T follicular helper cell (primary cell): ENCODE data around the gene TPPP.

Source experiments
- DNase-seq: peaks from one replicate; pipeline ENCODE4 v3.0.0-alpha.2; 2020; ENCODE audit warnings: low read depth

The TPPP gene

DNA sequence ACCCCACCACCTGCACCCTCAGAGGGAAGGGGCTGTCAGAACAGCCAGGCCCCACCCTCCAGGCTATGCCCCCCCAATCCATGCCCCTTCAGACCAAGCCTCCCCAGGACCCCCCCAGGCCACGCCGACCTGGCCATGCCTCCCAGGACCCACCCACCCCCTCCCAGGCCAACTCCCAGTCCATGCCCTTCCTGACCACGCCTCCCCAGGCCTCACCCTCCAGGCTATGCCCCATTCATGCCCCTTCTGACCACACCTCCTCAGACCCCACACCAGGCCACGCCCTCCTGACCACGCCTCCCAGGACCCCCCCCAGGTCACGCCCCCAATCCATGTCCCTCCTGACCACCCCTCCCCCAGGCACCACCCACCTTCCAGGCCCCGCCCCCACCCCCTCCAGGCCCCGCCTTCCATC is 27.6 kb downstream of the TPPP start:
- no peak for DNase-seq

DNA sequence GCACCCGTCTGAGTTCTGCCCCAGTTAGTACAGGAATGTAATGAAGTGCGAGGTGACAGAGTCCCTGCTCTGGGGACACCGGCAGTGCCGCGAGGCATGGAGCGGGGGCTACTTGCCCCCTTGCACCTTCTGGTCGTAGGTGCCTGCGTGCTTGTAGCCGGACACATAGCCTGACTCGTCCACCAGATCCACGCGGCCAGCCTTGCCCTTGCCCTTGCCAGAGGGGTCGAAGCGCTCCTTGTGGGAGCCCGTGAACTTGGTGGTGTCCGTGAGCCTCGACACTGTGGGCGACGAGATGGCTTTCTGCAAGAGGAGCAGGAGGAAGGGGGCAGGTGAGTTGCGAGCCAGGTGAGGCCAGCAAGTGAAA is 28.2 kb downstream of the TPPP start:
- no peak for DNase-seq

DNA sequence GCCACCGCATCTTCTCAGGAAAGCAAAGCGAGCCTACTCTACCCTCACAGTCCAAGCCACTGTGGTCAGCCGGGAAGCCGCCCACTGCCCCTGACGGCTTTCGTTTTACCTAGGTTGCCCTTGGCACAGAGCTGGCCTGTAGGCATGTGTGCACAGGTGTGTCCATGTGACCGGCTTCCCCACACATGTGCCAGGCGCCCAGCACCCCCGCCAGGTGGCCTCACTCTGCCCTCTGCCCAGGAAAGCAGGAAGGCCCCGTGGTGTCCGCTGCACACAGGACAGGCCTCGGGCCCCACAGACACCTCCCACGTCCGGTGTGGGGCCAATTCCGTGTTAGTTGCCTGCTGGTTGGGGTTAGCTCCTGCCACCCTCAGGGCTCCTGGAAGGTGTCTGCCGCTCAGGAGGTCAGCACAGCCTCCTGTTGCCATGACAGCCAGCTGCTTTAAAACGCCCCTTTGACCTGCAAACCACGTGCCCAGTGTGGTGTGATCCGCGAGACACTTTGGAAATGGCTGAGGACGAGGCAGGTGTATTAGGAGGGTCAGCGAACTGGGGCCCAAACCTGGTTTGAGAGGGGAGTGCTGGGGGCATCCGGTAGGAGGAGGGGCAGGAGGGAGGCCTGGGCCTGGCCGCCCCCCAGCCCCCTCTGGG is 28.7 kb downstream of the TPPP start:
- no peak for DNase-seq

DNA sequence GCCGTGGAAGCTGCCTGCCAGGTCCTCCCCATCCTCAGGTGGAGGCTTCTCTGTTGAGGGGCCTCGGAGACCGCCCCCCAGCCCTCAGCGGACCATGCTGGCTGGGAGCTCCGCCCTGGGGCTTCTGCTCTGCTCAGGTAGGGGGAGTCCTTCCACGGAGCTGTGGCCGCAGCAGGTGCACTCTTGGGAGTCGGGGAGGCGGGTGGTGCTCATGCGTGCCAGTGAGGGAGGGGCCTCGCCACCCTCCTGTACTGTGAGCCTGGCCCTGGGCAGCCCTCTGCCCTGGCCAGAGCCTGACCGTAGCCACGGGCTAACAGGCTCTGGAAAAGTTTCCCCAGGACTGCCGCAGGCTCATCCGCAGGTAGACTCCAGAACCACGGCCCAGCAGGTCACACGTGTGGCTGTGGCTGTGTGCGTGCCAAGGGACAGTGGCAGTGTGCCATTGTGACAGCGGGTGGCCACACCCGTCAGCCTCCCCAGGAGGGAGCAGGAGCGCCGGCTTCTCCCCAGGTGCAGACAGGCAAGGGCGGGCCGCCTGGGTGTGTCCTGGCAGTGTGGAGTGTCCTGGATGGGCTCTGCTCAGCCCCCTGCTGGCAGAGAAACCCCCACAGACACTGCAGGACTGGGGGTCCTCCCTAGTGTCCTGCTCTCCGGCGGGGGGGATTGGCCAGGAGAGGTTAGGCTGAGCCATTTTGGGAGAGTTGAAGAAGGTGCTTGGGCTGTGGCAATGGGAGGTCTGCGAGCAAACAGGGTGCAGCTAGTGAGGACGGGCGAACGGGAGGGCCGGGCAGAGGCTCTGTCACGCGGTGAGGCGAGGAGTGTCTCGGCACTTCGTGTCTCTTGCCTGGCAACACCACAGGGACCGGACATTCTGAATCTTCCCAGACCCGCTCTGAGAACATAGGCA is 29.5 kb downstream of the TPPP start:
- no peak for DNase-seq

DNA sequence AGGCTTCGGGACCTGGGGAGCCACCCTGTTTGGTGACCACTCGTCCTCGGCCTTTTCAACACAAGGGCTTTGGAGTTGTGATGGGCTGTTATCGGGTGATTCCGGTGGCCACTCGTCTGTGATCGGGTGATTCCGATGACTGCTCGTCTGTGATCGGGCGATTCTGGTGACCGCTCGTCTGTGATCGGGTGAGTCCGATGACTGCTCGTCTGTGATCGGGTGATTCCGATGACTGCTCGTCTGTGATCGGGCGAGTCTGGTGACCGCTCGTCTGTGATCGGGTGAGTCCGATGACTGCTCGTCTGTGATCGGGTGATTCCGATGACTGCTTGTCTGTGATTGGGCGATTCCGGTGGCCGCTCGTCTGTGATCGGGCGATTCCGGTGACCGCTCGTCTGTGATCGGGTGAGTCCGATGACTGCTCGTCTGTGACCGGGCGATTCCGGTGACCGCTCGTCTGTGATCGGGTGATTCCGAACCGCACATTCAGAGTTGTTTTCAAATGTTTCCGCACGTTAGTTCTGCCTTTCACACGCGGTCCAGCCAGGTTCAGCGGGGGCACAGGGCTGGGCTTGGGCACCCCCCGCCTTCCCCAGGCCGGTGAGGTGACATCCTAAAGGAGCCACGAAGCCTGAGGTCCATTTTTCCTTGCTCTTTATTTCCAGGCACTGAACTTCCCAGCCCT is 30.3 kb downstream of the TPPP start:
- no peak for DNase-seq

DNA sequence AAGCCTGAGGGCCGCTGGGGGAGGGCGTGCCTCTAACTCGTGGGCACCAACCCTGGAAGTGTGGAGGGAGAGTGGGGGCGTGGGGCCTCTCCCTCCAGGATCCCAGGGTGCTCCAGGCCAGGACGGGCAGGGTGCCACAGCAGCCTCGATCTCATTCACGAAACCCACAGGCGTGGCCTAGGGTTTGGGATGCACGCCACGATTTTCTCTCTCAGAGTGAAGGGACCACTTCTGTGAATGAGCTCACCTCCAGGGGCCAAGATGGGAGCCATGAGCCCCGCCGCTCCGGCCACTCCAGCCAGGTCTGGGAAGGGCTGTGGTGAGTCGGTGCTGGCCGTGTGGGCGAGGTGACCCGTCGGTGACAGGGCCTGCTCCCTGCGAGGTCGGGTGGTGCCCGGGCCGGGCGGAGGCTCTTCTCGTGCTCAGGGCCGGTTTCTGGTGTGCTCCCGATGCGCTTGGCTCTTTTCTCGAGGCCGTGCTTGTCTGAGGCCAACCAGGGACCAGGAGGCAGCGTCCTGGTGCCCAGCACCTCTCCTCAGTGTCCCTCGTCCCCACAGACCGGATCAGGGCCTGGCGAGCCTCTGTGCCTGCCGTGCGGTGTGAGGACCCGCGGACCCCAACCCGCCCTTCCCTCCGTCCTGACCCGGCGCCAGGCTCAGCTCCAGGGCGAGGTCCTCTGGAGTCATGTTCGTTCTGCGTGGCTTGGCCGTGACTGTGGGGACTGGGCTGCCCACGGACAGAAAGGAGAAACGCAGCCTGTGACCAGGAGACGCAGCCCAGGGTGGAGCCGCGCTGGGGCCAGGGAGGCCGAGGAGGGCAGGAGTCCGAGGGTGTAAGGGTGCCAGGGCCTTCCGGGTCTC is 31.0 kb downstream of the TPPP start:
- DNase-seq = no peak

DNA sequence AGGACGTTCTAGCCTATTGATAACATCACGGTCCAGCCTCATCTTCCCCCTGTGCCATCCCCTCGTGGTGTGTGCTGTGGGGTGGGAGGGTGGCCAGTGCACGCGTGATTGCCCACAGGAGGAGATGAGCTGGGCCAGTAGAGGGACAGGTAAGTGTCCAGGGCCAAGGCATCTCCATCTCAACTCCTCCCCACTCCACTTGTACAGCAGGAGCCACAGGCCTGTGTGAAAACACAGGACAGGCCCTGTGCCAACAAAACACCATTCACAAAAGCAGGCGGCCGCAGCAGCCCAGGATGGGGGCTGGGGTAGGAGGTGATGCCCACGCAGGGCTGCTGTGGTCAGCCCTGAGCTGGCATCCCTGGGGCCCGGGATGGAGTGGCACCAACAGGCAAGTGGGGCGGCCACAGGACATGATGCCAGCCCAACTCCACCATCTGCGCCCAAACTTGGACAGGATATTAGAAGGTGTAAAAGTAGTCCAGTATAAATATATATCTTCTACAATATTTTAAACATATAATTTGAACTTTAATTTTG is 32.6 kb downstream of the TPPP start:
- no peak for DNase-seq

DNA sequence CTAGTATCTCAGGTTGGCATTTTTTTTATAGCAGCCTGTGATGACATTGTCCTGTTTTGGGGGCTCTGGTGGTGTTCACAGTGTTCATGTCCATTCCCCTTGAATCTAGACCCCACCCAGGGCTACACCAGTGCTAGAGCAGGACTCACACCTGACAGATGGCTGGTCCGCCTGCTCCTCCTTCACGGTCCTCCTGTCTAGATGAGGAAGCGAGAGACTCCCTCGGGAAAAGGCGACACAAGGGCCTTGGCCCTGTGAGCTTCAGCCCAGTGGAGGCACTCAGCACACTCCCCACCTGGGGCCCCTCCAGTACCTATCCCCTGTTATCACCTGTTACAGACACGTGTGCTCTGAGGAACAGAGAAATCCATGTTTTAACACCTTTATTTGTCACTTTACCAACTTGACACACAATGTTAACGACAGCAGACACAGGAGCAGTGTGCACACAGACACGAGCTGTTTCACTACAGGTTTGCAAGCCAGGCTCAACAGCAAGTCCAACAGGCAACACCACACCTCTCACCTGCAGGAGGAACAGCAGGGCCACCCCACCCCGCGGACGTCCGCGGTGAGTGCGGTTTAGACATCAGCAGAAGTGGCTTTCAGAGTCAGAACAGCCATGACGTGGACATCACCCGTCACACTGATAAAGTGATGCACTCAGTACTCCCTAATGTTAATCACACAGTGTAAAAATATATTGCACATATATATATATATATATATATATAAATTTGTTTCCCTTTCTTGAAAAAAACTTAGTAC is 33.5 kb downstream of the TPPP start:
- no peak for DNase-seq

DNA sequence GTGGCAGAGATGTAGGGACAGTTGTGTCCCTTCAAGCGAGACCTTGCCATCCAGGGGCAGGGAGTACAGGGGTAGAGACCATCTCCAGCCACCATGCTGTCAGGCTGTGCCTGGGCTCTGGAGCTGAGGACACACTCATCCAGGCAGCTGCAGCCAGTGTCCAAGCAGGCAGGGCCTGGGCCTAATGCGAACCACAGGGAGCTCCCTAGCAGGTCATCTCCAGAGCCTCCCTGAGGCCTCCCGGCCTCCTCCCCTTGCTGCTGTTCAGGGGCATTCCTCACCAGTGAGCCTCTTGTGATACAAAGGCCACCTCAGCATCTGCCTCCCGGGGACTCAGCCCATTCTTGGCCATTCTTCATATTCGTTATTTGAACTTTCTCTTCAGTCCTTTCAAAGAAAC is 35.0 kb downstream of the TPPP start:
- DNase-seq = no peak

DNA sequence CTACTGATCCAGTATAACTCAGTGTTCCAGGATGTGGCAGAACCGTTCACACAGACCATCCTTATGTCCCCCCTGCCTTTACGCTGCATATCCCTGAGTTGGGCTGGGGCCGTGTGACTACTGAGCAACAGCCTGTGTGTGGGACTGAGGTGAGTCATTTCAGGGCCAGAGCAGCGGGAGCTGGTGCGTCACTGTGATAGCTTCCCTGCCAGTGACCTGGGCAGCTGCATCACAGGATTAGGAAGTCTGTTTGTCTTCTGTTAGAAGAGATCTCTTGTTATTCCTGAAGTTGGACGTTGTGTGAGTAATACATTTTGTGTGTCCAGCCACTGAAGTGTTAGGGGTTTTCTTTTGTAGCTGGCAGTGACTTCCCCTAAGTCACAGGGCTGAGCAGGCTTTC is 35.6 kb downstream of the TPPP start:
- no peak for DNase-seq

DNA sequence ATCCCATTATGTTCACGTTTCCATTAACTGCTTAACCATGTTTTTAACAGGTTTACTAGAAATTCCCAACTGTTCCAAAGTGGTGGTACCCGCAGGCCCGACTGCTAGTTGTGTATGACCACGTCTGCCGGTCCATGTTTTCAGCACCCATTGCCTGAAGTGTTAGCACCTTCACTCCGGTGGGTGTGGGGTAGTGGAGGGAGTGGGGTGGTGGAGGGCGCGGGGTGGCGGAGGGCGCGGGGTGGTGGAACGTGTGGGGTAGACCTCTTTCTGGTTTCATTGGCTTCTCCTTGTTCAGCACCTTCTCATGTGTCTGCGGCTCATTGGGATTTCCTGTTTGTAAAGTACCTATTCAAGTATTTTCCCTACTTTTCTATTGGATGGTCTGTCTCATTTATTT is 37.7 kb downstream of the TPPP start:
- DNase-seq = no peak

DNA sequence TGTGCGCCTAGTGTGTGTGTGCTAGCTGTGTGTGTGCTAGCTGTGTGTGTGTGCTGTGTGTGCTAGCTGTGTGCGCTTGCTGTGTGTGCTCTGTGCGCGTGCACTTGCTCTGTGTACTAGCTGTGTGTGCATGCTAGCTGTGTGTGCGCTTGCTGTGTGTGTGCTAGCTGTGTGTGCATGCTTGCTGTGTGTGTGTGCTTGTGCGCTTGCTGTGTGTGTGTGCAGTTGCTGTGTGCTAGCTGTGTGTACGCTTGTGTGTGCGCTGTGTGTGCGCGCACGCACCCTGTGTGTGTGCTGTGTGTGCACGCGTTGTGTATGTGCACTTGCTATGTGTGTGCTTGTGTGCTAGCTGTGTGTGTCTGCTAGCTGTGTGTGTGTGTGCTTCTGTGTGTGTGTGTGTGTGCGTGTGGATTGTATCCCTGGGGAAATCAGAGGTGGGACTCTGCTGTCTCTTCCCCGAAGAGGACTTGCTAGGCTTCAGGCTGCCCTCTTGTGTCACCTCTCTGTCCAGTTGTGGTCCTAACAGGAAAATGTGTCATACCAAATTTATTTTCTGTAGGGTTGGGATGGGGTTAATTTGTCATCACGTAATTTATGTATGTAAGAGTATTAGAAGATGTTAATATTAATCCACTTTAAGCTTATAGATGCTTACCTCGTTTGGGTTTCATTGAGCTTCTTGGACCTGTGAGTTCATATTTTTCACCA is 38.9 kb downstream of the TPPP start:
- no peak for DNase-seq

DNA sequence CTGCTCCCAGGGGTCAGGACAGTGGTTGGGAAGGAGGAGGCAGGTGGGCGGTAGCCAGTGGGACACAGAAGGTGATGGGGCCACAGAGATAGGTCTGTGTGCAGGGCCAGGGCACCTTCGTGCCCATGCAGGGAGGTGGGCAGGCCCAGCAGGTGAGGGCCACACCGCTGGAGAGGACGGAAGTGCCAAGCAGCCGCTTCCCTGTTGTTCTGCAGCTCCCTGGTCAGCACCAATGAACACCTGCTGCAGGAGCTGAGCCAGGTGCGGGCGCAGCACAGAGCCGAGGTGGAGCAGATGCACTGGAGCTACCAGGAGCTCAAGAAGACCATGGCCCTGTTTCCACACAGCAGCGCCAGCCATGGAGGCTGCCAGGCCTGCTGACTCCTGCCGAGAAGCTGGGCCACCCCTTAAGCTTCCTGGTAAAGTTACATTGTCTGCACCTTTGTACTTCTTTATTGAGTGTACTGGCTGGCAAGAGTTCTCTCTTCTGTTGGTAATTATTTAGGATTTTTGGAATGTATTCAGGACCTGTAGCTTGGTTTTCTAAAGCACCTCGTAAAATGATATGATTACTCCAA is 40.3 kb downstream of the TPPP start:
- no peak for DNase-seq

DNA sequence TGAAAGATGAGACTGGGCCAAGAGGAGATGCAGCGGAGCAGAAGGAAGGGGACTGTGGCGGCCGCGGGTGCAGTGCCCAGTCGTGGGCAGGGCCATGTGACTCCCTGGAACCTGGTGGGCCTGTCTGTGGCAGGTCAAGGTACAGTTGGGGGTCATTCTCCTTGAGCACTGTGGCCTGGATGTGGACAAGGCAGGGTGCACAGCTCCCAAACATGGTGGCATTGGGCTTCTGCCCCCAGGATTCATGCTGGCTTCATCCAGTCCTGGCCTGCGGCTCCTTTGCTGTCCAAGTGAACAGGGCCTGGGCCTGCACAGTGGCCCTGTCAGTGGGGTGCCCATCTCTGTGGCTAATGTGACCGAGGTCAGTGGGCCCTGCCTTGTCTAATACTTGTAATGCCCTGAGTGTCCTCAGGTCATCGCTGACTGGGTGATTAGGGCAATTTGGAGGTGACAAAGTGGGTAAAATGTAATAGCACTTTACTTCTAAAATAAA is 41.1 kb downstream of the TPPP start:
- no peak for DNase-seq

DNA sequence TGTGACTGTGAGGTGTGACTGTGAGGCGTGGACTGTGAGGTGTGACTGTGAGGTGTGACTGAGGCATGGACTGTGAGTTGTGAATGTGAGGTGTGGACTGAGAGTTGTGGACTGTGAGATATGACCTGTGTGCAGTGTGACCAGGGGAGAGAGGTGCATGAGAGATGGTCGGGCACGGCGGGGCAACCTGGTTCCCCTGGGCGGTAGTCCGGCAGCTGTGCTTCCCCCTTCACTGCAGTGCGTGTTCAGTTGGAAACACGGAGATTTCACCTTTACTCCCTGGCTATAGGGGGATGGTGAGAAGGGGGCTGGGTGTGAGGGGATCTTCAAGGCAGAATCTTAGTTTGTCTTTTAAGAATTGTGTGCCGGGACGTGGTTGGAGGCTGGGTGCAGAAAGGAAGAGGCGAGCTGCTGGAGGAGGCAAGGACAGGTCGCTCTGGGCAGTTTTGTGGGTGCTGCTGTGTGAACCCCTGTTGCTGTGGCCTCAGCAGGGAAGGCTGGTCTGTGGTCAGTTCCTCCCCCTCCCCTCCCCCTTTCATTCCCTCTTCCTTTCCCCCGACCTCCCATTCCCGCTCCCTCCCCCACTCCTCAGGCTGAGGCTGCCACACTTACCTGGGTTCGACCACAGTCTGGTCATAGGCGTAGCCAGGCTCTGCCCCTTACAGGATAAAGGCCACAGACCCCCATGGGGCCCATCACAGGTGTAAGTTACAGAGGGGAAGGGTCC is 41.7 kb downstream of the TPPP start:
- DNase-seq = no peak

DNA sequence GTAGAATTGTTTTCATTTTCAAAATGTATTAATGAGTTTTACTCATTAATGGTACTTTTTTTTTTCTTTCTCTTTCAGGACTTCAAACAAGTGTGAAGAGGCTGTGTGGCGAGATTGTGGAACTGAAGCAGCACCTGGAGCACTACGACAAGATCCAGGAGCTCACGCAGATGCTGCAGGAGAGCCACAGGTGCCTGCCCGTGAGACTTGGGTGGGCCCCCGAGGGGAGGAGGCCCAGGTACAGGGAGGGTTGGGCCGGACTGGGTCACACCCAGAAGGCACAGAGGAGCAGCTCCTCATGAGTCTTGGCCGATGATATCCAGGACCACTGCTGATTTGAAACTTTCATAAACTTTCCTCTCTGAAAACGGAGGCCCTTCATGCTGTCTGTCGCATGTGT is 45.4 kb downstream of the TPPP start:
- no peak for DNase-seq

DNA sequence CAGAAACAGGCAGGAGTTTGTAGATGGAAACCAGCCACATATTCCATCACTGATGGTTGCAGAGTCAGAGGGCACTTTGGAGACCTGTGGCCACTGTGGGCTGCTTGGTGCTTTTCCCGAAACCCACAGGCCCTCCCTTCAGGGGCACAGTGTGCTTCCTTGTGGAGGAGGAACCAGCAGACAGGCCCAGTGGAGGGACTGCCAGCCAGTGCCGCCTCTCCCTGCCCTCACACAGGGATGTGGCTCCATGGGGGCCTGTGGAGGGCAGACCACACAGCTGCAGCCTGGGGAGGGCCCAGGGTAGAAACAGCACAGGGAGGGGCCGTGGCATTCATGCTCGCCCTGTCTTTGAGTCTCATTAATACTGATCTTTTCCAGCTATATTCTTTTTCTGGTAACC is 45.8 kb downstream of the TPPP start:
- no peak for DNase-seq

DNA sequence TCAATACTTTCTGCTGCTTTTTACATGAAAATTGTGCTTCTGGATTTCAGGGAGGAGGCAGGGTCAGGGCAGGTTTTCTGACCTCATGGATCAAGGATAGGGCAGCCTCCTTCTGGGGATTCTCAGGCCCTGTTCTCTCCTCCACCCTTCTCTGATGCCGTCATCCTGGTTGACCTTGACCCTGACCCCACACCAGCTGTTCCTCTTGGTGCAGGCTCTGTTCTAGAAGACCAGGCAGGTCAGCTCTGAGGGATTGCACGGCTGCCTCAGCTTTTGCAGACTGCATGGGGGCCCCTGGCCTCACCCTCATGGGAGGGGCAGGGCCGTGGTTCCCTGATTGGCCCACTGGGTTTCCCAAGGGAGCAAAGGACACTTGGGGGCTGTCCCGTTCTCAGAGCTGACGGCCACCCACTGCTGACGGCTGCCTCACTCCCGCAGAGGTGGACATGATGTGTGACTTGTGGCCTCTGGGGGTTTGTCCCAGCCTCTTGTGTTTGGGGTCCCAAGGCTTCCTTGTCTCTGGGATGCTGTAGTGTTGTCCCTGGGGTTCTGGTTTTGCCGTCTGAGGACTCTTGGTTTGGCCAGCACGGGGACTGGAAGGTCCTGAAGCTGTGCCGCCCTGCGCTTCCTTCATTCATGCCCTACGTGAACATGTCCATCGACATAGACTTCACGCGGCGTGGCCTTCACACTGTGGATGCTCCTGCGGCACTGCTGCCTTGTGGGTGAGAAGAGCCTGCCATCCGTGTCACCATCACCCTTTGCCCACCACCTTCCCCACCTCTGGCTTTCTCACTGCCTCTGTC is 46.6 kb downstream of the TPPP start:
- no peak for DNase-seq
